ENCODE measurements around the gene LRRFIP1.

LRRFIP1 gene

GRCh38 chr2:237743561-237744269 is 116.3 kb downstream of the LRRFIP1 start:
- H3K27ac ChIP-seq (ENCODE audit: low read depth, low read length), result no peak overlapping the region
- 0 out of 2 replicates have a peak, but pooled peaks cover 2% of the 10 kb centered on the region for H3K4me1 ChIP-seq (ENCODE audit: control insufficient read depth, low read length)
- no peaks in the 10 kb centered on the region for H3K9me3 ChIP-seq (ENCODE audit: control insufficient read depth, insufficient read depth, low read length)
- H3K4me2 ChIP-seq (ENCODE audit: low read length), result no peak overlapping the region
- peaks cover 3% of the 10 kb centered on the region; the same call in 1 of the 2 replicates for H4K20me1 ChIP-seq (ENCODE audit: control insufficient read depth, insufficient read depth, low read depth, low read length)
- H3K36me3 ChIP-seq (ENCODE audit: control insufficient read depth, low read length), result peaks cover 28% of the 10 kb centered on the region
- peaks cover 57% of the 10 kb centered on the region for H3K79me2 ChIP-seq (ENCODE audit: control insufficient read depth, low read length)
- H3K9me2 ChIP-seq (replicated peaks; ENCODE audit: control insufficient read depth, low read length), result no peaks in the 10 kb centered on the region
- TF ChIP-seq CTCF (IDR thresholded peaks at IDR 0.05; ENCODE audit: low read depth, low read length, poor library complexity, severe bottlenecking) (peak; percentile 42), EZH2phosphoT487 (IDR thresholded peaks at IDR 0.05; ENCODE audit: borderline replicate concordance, low read length) (no peak)
- peaks cover 6% of the 10 kb centered on the region; the same call in 1 of the 2 replicates for H3F3A ChIP-seq (ENCODE audit: control insufficient read depth, insufficient read depth)
- no peak overlapping the region for H3K4me3 ChIP-seq (ENCODE audit: low read length)
- no peaks in the 10 kb centered on the region for H3K27me3 ChIP-seq (ENCODE audit: control insufficient read depth, low read length)

DNA sequence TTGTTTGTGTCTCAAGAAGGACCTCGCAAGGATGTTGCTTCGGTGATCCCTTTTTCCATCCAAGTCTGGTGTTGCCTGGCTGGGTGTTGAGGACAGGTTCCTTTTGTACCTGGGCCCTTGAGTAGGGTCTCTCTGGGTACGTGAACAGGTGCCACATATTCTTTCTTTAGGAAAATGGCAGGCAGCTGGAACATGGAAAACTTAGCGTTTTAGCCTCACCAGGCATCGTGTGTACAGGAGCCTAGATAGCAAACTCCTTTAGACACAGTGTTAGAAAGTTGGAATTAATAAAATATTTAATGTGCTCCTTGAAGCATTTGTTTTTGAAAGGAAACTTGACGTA is 116.9 kb downstream of the LRRFIP1 start:
- H3K9me3 ChIP-seq (ENCODE audit: control insufficient read depth, insufficient read depth, low read length), result no peaks in the 10 kb centered on the region
- H3K4me2 ChIP-seq (ENCODE audit: low read length), result no peak overlapping the region
- peaks cover 32% of the 10 kb centered on the region for H3K36me3 ChIP-seq (ENCODE audit: control insufficient read depth, low read length)
- H3K27ac ChIP-seq (ENCODE audit: low read depth, low read length), result no peak overlapping the region
- peaks cover 3% of the 10 kb centered on the region; the same call in 1 of the 2 replicates for H4K20me1 ChIP-seq (ENCODE audit: control insufficient read depth, insufficient read depth, low read depth, low read length)
- TF ChIP-seq CTCF (IDR thresholded peaks at IDR 0.05; ENCODE audit: low read depth, low read length, poor library complexity, severe bottlenecking), result no peak
- TF ChIP-seq EZH2phosphoT487 (IDR thresholded peaks at IDR 0.05; ENCODE audit: borderline replicate concordance, low read length), result no peak
- 0 out of 2 replicates have a peak, but pooled peaks cover 2% of the 10 kb centered on the region for H3K4me1 ChIP-seq (ENCODE audit: control insufficient read depth, low read length)
- H3K27me3 ChIP-seq (ENCODE audit: control insufficient read depth, low read length), result no peaks in the 10 kb centered on the region
- H3K9me2 ChIP-seq (replicated peaks; ENCODE audit: control insufficient read depth, low read length), result no peaks in the 10 kb centered on the region
- H3K4me3 ChIP-seq (ENCODE audit: low read length), result no peak overlapping the region
- H3F3A ChIP-seq (ENCODE audit: control insufficient read depth, insufficient read depth), result peaks cover 6% of the 10 kb centered on the region; the same call in 1 of the 2 replicates
- H3K79me2 ChIP-seq (ENCODE audit: control insufficient read depth, low read length), result peaks cover 52% of the 10 kb centered on the region

- Histone ChIP-seq H3K27ac (ENCODE audit: low read depth, low read length) (no peak overlapping the region), H3K4me3 (ENCODE audit: low read length) (no peak overlapping the region), H3F3A (ENCODE audit: control insufficient read depth, insufficient read depth) (peaks cover 6% of the 10 kb centered on the region; the same call in 1 of the 2 replicates), H3K9me3 (ENCODE audit: control insufficient read depth, insufficient read depth, low read length) (no peaks in the 10 kb centered on the region), H3K9me2 (replicated peaks; ENCODE audit: control insufficient read depth, low read length) (no peaks in the 10 kb centered on the region), H4K20me1 (ENCODE audit: control insufficient read depth, insufficient read depth, low read depth, low read length) (peaks cover 3% of the 10 kb centered on the region; the same call in 1 of the 2 replicates), H3K4me1 (ENCODE audit: control insufficient read depth, low read length) (0 out of 2 replicates have a peak, but pooled peaks cover 2% of the 10 kb centered on the region), H3K36me3 (ENCODE audit: control insufficient read depth, low read length) (peaks cover 36% of the 10 kb centered on the region), H3K4me2 (ENCODE audit: low read length) (no peak overlapping the region), H3K79me2 (ENCODE audit: control insufficient read depth, low read length) (peaks cover 48% of the 10 kb centered on the region), H3K27me3 (ENCODE audit: control insufficient read depth, low read length) (no peaks in the 10 kb centered on the region)
- no peak for TF ChIP-seq EZH2phosphoT487 (IDR thresholded peaks at IDR 0.05; ENCODE audit: borderline replicate concordance, low read length)
- peak; percentile 98 for TF ChIP-seq CTCF (IDR thresholded peaks at IDR 0.05; ENCODE audit: low read depth, low read length, poor library complexity, severe bottlenecking)
Measured at GRCh38 chr2:237744613-237745249, 117.3 kb downstream of the LRRFIP1 start.
